Activated naive CD8-positive, alpha-beta T cell treated with anti-CD3 and anti-CD28 coated beads, Interleukin-2, amount 50 U/mL, for 16 hours (primary cell): ENCODE results near the gene ISX.
"Not testable (repeated sequence)": the region's sequence is repeated elsewhere in the genome, so short reads cannot be mapped to it uniquely, and the experiment has no call there.

Source experiments
- DNase-seq: peaks from one replicate; pipeline ENCODE4 v3.0.0-alpha.2; 2020; ENCODE audit warnings: low read depth, low spot score

Gene ISX

GRCh38 chr22:35065796-35066218 lies at the start of gene ISX:
ISX (plus strand) TSS chr22:35066158; CDS start chr22:35067088, 930 bp downstream.
- no peak for DNase-seq

- DNase-seq: no peak
Measured at GRCh38 chr22:35016909-35017308, 49.0 kb upstream of the ISX start.

GRCh38 chr22:35018995-35019394 lies 47.0 kb upstream of the ISX start:
- DNase-seq: no peak

- DNase-seq: no peak
Measured at GRCh38 chr22:35020517-35020916, 45.4 kb upstream of the ISX start.

- no peak for DNase-seq
Measured at GRCh38 chr22:35021161-35021560, 44.8 kb upstream of the ISX start.

- DNase-seq: no peak
Measured at GRCh38 chr22:35022291-35022690, 43.7 kb upstream of the ISX start.

- no peak for DNase-seq
Measured at GRCh38 chr22:35023692-35024363, 42.1 kb upstream of the ISX start.

- DNase-seq: no peak
Measured at GRCh38 chr22:35024364-35024692, 41.6 kb upstream of the ISX start.

- not testable (repeated sequence) for DNase-seq
Measured at GRCh38 chr22:35030112-35030511, 35.8 kb upstream of the ISX start.

- no peak for DNase-seq
Measured at GRCh38 chr22:35032571-35032970, 33.4 kb upstream of the ISX start.

GRCh38 chr22:35033635-35034296 lies 32.2 kb upstream of the ISX start:
- no peak for DNase-seq

GRCh38 chr22:35034963-35035362 lies 31.0 kb upstream of the ISX start:
- DNase-seq: no peak

- no peak for DNase-seq
Measured at GRCh38 chr22:35037089-35037488, 28.9 kb upstream of the ISX start.

GRCh38 chr22:35039625-35040024 lies 26.3 kb upstream of the ISX start:
- no peak for DNase-seq

- no peak for DNase-seq
Measured at GRCh38 chr22:35043252-35043933, 22.6 kb upstream of the ISX start.

- no peak for DNase-seq
Measured at GRCh38 chr22:35043934-35044319, 22.0 kb upstream of the ISX start.

GRCh38 chr22:35044607-35045390 lies 21.2 kb upstream of the ISX start:
- DNase-seq: no peak

GRCh38 chr22:35045451-35045850 lies 20.5 kb upstream of the ISX start:
- no peak for DNase-seq

GRCh38 chr22:35046744-35047462 lies 19.1 kb upstream of the ISX start:
- DNase-seq: no peak

- not testable (repeated sequence) for DNase-seq
Measured at GRCh38 chr22:35050038-35050437, 15.9 kb upstream of the ISX start.

- DNase-seq: no peak
Measured at GRCh38 chr22:35051013-35051535, 14.9 kb upstream of the ISX start.
